PC-3 (cell line): ENCODE results near the gene SGMS1. TPM values are rescaled to one million over a fixed set of nuclear protein-coding genes. Genes with fewer than 3 reads are reported as not detected.

Experiments
- ATAC-seq: fragments of 200-7000 bp; cut with Tn5 transposase; 2 replicates; pipeline ENCODE4 v1.9.1; 2020; ENCODE audit warnings: mild to moderate bottlenecking, moderate library complexity
- BruUV-seq: library from RNA; stranded (reverse); fragments of 400-500 nt; replicated peaks from 2 replicates; lab custom pipeline; 2021; lab: Mats Ljungman, UMichigan
- CTCF ChIA-PET: fragments of 300-600 bp; sonication (Branson Sonifier 250); formaldehyde crosslinking; loops from one replicate; lab custom pipeline; 2022; ENCODE audit warnings: antibody characterized with exemption; lab: Charles Lee
- POLR2A ChIA-PET: fragments of 300-600 bp; sonication (Branson Sonifier 250); formaldehyde crosslinking; loops from one replicate; lab custom pipeline; 2022; ENCODE audit warnings: antibody characterized with exemption; ENCODE audit not compliant: unreplicated experiment; lab: Charles Lee
- DNase-seq: peaks from one replicate; pipeline ENCODE4 v3.0.0-alpha.2; 2015
- H2AFZ ChIP-seq: fragments of 300-600 bp; sonication (generic); 2 replicates; pipeline ENCODE4 v1.6.0; 2016; ENCODE audit warnings: antibody characterized with exemption, low read length
- H3F3A ChIP-seq: fragments of 300-600 bp; sonication (generic); one replicate; pipeline ENCODE4 v1.6.0; 2017; ENCODE audit warnings: antibody characterized with exemption, low read length, control low read depth, mild to moderate bottlenecking; ENCODE audit not compliant: unreplicated experiment
- H3K27ac ChIP-seq: fragments of 300-600 bp; sonication (generic); 2 replicates; pipeline ENCODE4 v1.5.1; 2016; ENCODE audit warnings: mild to moderate bottlenecking, low read length
- H3K27me3 ChIP-seq: fragments of 300-600 bp; sonication (generic); 2 replicates; pipeline ENCODE4 v1.6.1; 2016; ENCODE audit warnings: low read length, mixed read lengths
- H3K36me3 ChIP-seq: fragments of 300-600 bp; sonication (generic); 2 replicates; pipeline ENCODE4 v1.6.1; 2016; ENCODE audit warnings: low read depth, mixed run types, low read length, mixed read lengths
- H3K4me1 ChIP-seq: fragments of 300-600 bp; sonication (generic); 2 replicates; pipeline ENCODE4 v1.5.1; 2016; ENCODE audit warnings: low read length; ENCODE audit not compliant: insufficient read depth
- H3K4me2 ChIP-seq: fragments of 300-600 bp; sonication (generic); 2 replicates; pipeline ENCODE4 v1.6.0; 2016; ENCODE audit warnings: low read length
- H3K4me3 ChIP-seq: fragments of 300-600 bp; sonication (generic); 2 replicates; pipeline ENCODE4 v1.5.1; 2016; ENCODE audit warnings: mild to moderate bottlenecking, low read length, mixed read lengths
- H3K79me2 ChIP-seq: fragments of 300-600 bp; sonication (generic); 2 replicates; pipeline ENCODE4 v1.6.1; 2017; ENCODE audit warnings: low read length, mixed read lengths
- H3K9ac ChIP-seq: fragments of 300-600 bp; sonication (generic); 2 replicates; pipeline ENCODE4 v1.6.0; 2016; ENCODE audit warnings: mild to moderate bottlenecking, low read length
- H3K9me2 ChIP-seq: fragments of 300-600 bp; sonication (generic); replicated peaks from 2 replicates; pipeline ENCODE4 v1.6.1; 2016; ENCODE audit warnings: mixed run types, low read length, mixed read lengths
- H3K9me3 ChIP-seq: fragments of 300-600 bp; sonication (generic); 2 replicates; pipeline ENCODE4 v1.6.1; 2016; ENCODE audit warnings: low read length, mixed read lengths
- H4K20me1 ChIP-seq: fragments of 300-600 bp; sonication (generic); 2 replicates; pipeline ENCODE4 v1.6.1; 2016; ENCODE audit warnings: low read length, mixed read lengths
- CTCF ChIP-seq: fragments of 300-600 bp; sonication (generic); conservative IDR thresholded peaks from 2 replicates; pipeline ENCODE4 v1.5.1; 2017; ENCODE audit warnings: antibody characterized with exemption, low read depth, mild to moderate bottlenecking, low read length
- EZH2 ChIP-seq: fragments of 300-600 bp; sonication (generic); IDR thresholded peaks from one replicate; pipeline ENCODE4 v1.6.1; 2017; ENCODE audit warnings: antibody characterized with exemption, mild to moderate bottlenecking, low read length; ENCODE audit not compliant: unreplicated experiment
- EZH2phosphoT487 ChIP-seq: fragments of 300-600 bp; sonication (generic); IDR thresholded peaks from 2 replicates; pipeline ENCODE4 v1.6.1; 2018; ENCODE audit warnings: mild to moderate bottlenecking, antibody characterized with exemption, low read length, borderline replicate concordance
- intact Hi-C: fragments of 100-400 bp; cut with micrococcal nuclease; formaldehyde crosslinking; loops from 2 replicates; pipeline ENCODE4 v1.9.0; 2023
- total RNA-seq: library from RNA; depleted of rRNA; stranded (reverse); fragments of >200 nt; gene quantifications from 2 replicates; pipeline ENCODE4 v1.2.3, GENCODE V29; 2014

The SGMS1 gene
- total RNA-seq, 1 experiment from 2014 or later: 61.4 TPM

GRCh38 chr10:50410066-50410811 lies 213.5 kb downstream of the SGMS1 start:
- H2AFZ ChIP-seq: no peak overlapping the region
- H4K20me1 ChIP-seq: no peaks in the 10 kb centered on the region
- no TSS peak for BruUV-seq
- peaks cover 8% of the 10 kb centered on the region for H3F3A ChIP-seq
- 0 out of 2 replicates have a peak, but pooled peaks cover 4% of the 10 kb centered on the region for H3K9me3 ChIP-seq
- ChIA-PET POLR2A (no interaction called here), CTCF (no interaction called here)
- H3K4me1 ChIP-seq: peaks cover 46% of the 10 kb centered on the region
- H3K27ac ChIP-seq: peak overlapping the region; percentile 37
- H3K36me3 ChIP-seq: no peaks in the 10 kb centered on the region; the same call in 1 of the 2 replicates
- no peaks in the 10 kb centered on the region for H3K27me3 ChIP-seq
- no peaks in the 10 kb centered on the region for H3K9me2 ChIP-seq
- H3K9ac ChIP-seq: no peak overlapping the region
- H3K4me3 ChIP-seq: no peak overlapping the region
- TF ChIP-seq EZH2phosphoT487: no peak
- peak overlapping the region; percentile 13 for H3K4me2 ChIP-seq
- H3K79me2 ChIP-seq: no peaks in the 10 kb centered on the region
- DNase-seq (peak; percentile 73), ATAC-seq (peak; percentile 63)
- intact Hi-C loops: loop anchor here (2.0 kb wide), 2 partner anchors 13 to 61 kb away; no protein-coding TSS in a partner anchor

GRCh38 chr10:50407076-50407801 lies 216.5 kb downstream of the SGMS1 start:
- DNase-seq (peak; percentile 94), ATAC-seq (peak; percentile 11)
- Histone ChIP-seq H3K79me2 (no peaks in the 10 kb centered on the region), H3K27me3 (no peaks in the 10 kb centered on the region), H3K4me3 (0 out of 2 replicates have a peak overlapping the region, but pooled peaks have one; percentile 4), H3K27ac (peak overlapping the region; percentile 62), H3K9me2 (no peaks in the 10 kb centered on the region), H3F3A (peaks cover 10% of the 10 kb centered on the region), H3K4me2 (peak overlapping the region; percentile 39), H3K9ac (no peak overlapping the region), H4K20me1 (no peaks in the 10 kb centered on the region), H3K4me1 (peaks cover 74% of the 10 kb centered on the region), H3K9me3 (0 out of 2 replicates have a peak, but pooled peaks cover 4% of the 10 kb centered on the region), H3K36me3 (no peaks in the 10 kb centered on the region; the same call in 1 of the 2 replicates), H2AFZ (peak overlapping the region; percentile 9; the same call in 1 of the 2 replicates)
- POLR2A ChIA-PET: no interaction called here
- TF ChIP-seq EZH2 (no peak), CTCF (no peak), EZH2phosphoT487 (no peak)
- CTCF ChIA-PET: no interaction called here
- intact Hi-C loops: no loop called here
- BruUV-seq: no TSS peak

DNA sequence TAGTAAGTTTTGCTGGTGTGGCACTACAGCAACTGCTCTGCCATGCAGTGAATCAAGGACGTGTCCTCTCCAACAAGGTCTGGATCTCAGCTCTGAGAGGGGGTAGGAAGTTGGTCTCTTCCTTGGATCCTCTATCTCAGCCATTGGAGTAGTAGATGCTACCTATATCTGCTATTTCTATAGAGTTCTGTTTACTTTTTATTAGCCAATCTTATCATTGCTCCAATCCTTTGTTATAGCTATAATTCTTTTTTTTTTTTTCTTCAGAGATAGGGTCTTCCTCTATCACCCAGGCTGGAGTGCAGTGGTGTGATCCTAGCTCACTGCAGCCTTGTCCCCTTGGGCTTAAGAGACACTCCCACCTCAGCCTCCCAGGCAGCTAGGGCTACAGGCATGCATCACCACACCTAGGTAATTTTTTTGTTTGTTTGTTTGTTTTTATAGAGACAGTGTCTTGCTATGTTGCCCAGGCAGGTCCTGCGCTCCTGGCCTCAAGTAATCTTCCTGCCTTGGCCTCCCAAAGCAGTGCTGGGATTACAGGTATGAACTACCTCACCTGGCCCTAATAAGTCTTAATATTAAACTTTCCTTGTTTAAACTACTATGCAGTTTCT lies 217.2 kb downstream of the SGMS1 start:
- DNase-seq: no peak
- H4K20me1 ChIP-seq: 0 out of 2 replicates have a peak, but pooled peaks cover 3% of the 10 kb centered on the region
- no peaks in the 10 kb centered on the region; the same call in 1 of the 2 replicates for H3K36me3 ChIP-seq
- 0 out of 2 replicates have a peak, but pooled peaks cover 4% of the 10 kb centered on the region for H3K9me3 ChIP-seq
- TF ChIP-seq EZH2phosphoT487 (no peak), CTCF (no peak), EZH2 (no peak)
- CTCF ChIA-PET: interaction anchor here (0.6 kb wide), 1 partner anchor 13 kb away, joined by 3 read pairs; no protein-coding TSS in a partner anchor
- intact Hi-C loops: no loop called here
- peaks cover 80% of the 10 kb centered on the region for H3K4me1 ChIP-seq
- peaks cover 13% of the 10 kb centered on the region for H3F3A ChIP-seq
- no peak overlapping the region; the same call in 1 of the 2 replicates for H3K9ac ChIP-seq
- ATAC-seq: no peak
- POLR2A ChIA-PET: no interaction called here
- H3K27me3 ChIP-seq: no peaks in the 10 kb centered on the region
- H3K9me2 ChIP-seq: no peaks in the 10 kb centered on the region
- peak overlapping the region; percentile 62 for H3K27ac ChIP-seq
- no peaks in the 10 kb centered on the region for H3K79me2 ChIP-seq
- peak overlapping the region; percentile 39 for H3K4me2 ChIP-seq
- no peak overlapping the region for H2AFZ ChIP-seq
- BruUV-seq: no TSS peak
- no peak overlapping the region for H3K4me3 ChIP-seq
